IMR-90 (cell line): ENCODE data around the gene SPAG9. TPM values are rescaled to one million over a fixed set of nuclear protein-coding genes. Genes with fewer than 3 reads are reported as not detected.

ENCODE experiments used
- ATAC-seq: fragments of 200-7000 bp; cut with Tn5 transposase; 2 replicates; pipeline ENCODE4 v1.9.1; 2020; ENCODE audit warnings: low read depth, mild to moderate bottlenecking, moderate library complexity
- BruUV-seq: library from RNA; stranded (reverse); fragments of 400-500 nt; replicated peaks from 2 replicates; lab custom pipeline; 2021; lab: Mats Ljungman, UMichigan
- CTCF ChIA-PET: fragments of 300-600 bp; formaldehyde crosslinking; extraction: SDS; loops from one replicate; lab custom pipeline; 2021; ENCODE audit warnings: antibody characterized with exemption; lab: Yijun Ruan, JAX
- POLR2A ChIA-PET: fragments of 300-600 bp; sonication (Branson Sonifier 250); formaldehyde crosslinking; loops from one replicate; lab custom pipeline; 2022; ENCODE audit warnings: antibody characterized with exemption; ENCODE audit not compliant: unreplicated experiment; lab: Charles Lee
- DNase-seq: peaks from one replicate; pipeline ENCODE4 v3.0.0; 2013
- H2AFZ ChIP-seq: replicated peaks from 2 replicates; pipeline ENCODE3; 2013; ENCODE audit warnings: low read length, mild to moderate bottlenecking; ENCODE audit not compliant: poor library complexity
- H2AK5ac ChIP-seq: 2 replicates; pipeline ENCODE4 v1.6.1; 2013; ENCODE audit warnings: low read depth, low read length, inconsistent platforms
- H2AK9ac ChIP-seq: replicated peaks from 2 replicates; pipeline ENCODE3; 2013; ENCODE audit warnings: mild to moderate bottlenecking, low read depth, low read length, moderate library complexity; ENCODE audit not compliant: poor library complexity
- H2BK120ac ChIP-seq: 2 replicates; pipeline ENCODE4 v1.6.1; 2013; ENCODE audit warnings: low read depth, low read length, inconsistent platforms
- H2BK15ac ChIP-seq: 3 replicates; pipeline ENCODE4 v1.6.1; 2013; ENCODE audit warnings: low read depth, low read length, inconsistent platforms
- H2BK20ac ChIP-seq: 2 replicates; pipeline ENCODE4 v1.6.1; 2013; ENCODE audit warnings: low read depth, mild to moderate bottlenecking, inconsistent platforms, low read length, moderate library complexity
- H2BK5ac ChIP-seq: 2 replicates; pipeline ENCODE4 v1.6.1; 2013; ENCODE audit warnings: mild to moderate bottlenecking, low read depth, low read length, inconsistent platforms; ENCODE audit not compliant: poor library complexity, severe bottlenecking
- H3K14ac ChIP-seq: replicated peaks from 2 replicates; pipeline ENCODE4 v1.6.1; 2013; ENCODE audit warnings: low read depth, low read length, inconsistent platforms
- H3K18ac ChIP-seq: 2 replicates; pipeline ENCODE4 v1.6.1; 2013; ENCODE audit warnings: low read depth, low read length, control low read depth
- H3K23ac ChIP-seq: 2 replicates; pipeline ENCODE4 v1.6.1; 2013; ENCODE audit warnings: low read depth, low read length, inconsistent platforms
- H3K27ac ChIP-seq: 2 replicates; pipeline ENCODE4 v1.5.1; 2013; ENCODE audit warnings: mild to moderate bottlenecking, control low read depth, low read length; ENCODE audit not compliant: insufficient read depth
- H3K27me3 ChIP-seq: 2 replicates; pipeline ENCODE4 v1.6.1; 2013; ENCODE audit warnings: low read length; ENCODE audit not compliant: control insufficient read depth, insufficient read depth
- H3K36me3 ChIP-seq: 2 replicates; pipeline ENCODE4 v1.6.1; 2013; ENCODE audit warnings: low read length, mixed read lengths; ENCODE audit not compliant: control insufficient read depth, insufficient read depth
- H3K4ac ChIP-seq: 2 replicates; pipeline ENCODE4 v1.6.1; 2013; ENCODE audit warnings: low read depth, low read length, inconsistent platforms
- H3K4me1 ChIP-seq: 2 replicates; pipeline ENCODE4 v1.6.1; 2013; ENCODE audit warnings: low read length, mixed read lengths; ENCODE audit not compliant: control insufficient read depth, insufficient read depth
- H3K4me2 ChIP-seq: 2 replicates; pipeline ENCODE4 v1.6.1; 2013; ENCODE audit warnings: low read depth, mild to moderate bottlenecking, control low read depth, low read length, moderate library complexity
- H3K4me3 ChIP-seq: 2 replicates; pipeline ENCODE4 v1.5.1; 2013; ENCODE audit warnings: low read depth, mild to moderate bottlenecking, control low read depth, low read length, moderate library complexity; ENCODE audit not compliant: insufficient read depth
- H3K56ac ChIP-seq: 2 replicates; pipeline ENCODE4 v1.6.1; 2013; ENCODE audit warnings: low read length, inconsistent platforms; ENCODE audit not compliant: insufficient read depth; ENCODE audit errors: extremely low read depth
- H3K79me1 ChIP-seq, 2 experiments: 2 replicates each; pipeline ENCODE4 v1.6.1; 2013; ENCODE audit warnings: low read length in 2 of 2, inconsistent platforms in 1 of 2, low read depth in 1 of 2
- H3K9ac ChIP-seq: 2 replicates; pipeline ENCODE4 v1.6.1; 2013; ENCODE audit warnings: low read depth, low read length, control low read depth
- H3K9me1 ChIP-seq: 2 replicates; pipeline ENCODE4 v1.6.1; 2013; ENCODE audit warnings: low read length, inconsistent platforms; ENCODE audit not compliant: insufficient read depth
- H3K9me3 ChIP-seq: 2 replicates; pipeline ENCODE4 v1.6.1; 2013; ENCODE audit warnings: low read length; ENCODE audit not compliant: control insufficient read depth, insufficient read depth
- H4K20me1 ChIP-seq: 2 replicates; pipeline ENCODE4 v1.6.1; 2013; ENCODE audit warnings: low read length, inconsistent platforms; ENCODE audit not compliant: insufficient read depth
- H4K5ac ChIP-seq: 2 replicates; pipeline ENCODE4 v1.6.1; 2013; ENCODE audit warnings: mild to moderate bottlenecking, low read depth, low read length, control low read depth
- H4K8ac ChIP-seq, 2 experiments: 2 replicates each; pipeline ENCODE4 v1.6.1; 2013; ENCODE audit warnings: low read depth in 2 of 2, low read length in 2 of 2, control low read depth in 1 of 2, inconsistent platforms in 1 of 2
- H4K91ac ChIP-seq: 2 replicates; pipeline ENCODE4 v1.6.1; 2013; ENCODE audit warnings: low read depth, low read length, inconsistent platforms; ENCODE audit not compliant: insufficient read depth
- POLR2A ChIP-seq: IDR thresholded peaks from 2 replicates; pipeline ENCODE4 v1.6.1; 2012; ENCODE audit warnings: mild to moderate bottlenecking, low read depth, low read length
- WGBS, 2 experiments: methylation state at CpG; one replicate each; pipeline versions ENCODE4 v1.1.5 to v1.1.7; 2013; ENCODE audit warnings: missing lambda C conversion rate in 2 of 2; ENCODE audit not compliant: insufficient read length in 1 of 2; ENCODE audit errors: extremely low coverage in 2 of 2; 5-methylcytosine and 5-hydroxymethylcytosine counted together
- dilution Hi-C: fragments of 300-500 bp; cut with HindIII; formaldehyde crosslinking; loops from one replicate; pipeline ENCODE4 v1.14.3; 2018; ENCODE audit warnings: low sequenced_read_pairs; ENCODE audit not compliant: unreplicated experiment
- in situ Hi-C: fragments of 300-500 bp; cut with MboI; formaldehyde crosslinking; loops from 3 replicates; pipeline ENCODE4 v1.14.3; 2019; ENCODE audit warnings: low sequenced_read_pairs, inconsistent platforms, mixed read lengths
- intact Hi-C: fragments of 100-400 bp; cut with micrococcal nuclease; formaldehyde crosslinking; loops from 2 replicates; pipeline ENCODE4 v1.10.0; 2022
- polyA plus RNA-seq, 3 experiments: library from polyadenylated mRNA; depleted of rRNA; stranded (reverse); fragments of >200 nt; gene quantifications; 2 replicates each; pipeline ENCODE4 v1.2.3, GENCODE V29; 2012; ENCODE audit warnings: low replicate concordance in 1 of 3
- total RNA-seq: library from RNA; depleted of rRNA; stranded (reverse); fragments of >200 nt; gene quantifications from 2 replicates; pipeline ENCODE4 v1.2.3, GENCODE V29; 2012

SPAG9 gene
- total and polyA plus RNA-seq, 2 of the 4 experiments (the other 2 are of a cell fraction) = 26.7 to 75.5 TPM

DNA sequence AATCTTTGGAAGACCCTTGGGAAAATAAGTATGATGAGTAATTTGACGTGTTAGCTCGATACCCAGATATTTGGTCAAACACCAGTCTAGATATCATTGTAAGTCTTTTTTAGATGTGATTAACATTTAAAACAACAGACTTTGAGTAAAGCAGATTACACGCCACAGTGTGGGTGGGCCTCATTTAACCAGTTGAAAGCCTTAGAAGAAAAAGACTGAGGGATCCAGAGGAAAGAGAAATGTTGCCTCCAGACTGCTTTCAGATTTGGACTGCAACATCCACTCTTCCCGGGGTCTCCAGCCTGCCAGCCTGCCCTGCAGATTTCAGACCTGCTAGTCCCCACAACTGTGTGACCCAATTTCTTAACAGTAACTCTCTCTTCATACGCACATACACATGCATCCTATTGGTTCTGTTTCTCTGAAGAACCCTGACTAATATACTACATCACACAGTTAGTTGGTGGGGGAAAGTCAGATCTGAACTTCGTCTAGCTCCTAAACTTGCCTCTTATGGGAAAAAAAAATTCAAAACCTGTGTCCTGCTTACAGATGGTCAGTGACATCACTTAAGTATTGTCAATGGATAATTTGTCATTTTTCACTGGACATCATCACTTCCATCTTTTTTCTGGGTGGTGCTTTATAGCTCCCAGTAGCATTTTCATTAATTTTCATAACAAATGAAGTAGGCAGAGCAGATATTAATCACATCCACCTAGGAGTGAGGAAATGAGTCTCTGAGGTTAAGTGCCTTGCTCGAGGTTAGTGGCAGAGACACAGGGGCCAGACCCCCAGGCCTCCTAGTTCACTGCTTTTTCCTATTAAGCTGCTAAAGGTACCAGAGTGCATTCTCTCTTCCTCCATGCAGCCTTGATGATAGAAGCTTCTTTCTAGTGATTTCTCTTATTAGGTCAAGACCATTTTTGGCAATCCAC is 146.8 kb downstream of the SPAG9 start:
- intact Hi-C loops (no loop called here), in situ Hi-C loops (no loop called here), dilution Hi-C loops (no loop called here)
- no peak for TF ChIP-seq POLR2A
- 100% methylated on average over 1 of the region's 7 CpGs; no CpG with 5 or more reads in 1 of the 2 experiments for WGBS, 2 experiments
- Histone ChIP-seq H4K91ac (no peak overlapping the region), H3K56ac (no peak overlapping the region), H3K4me3 (no peak overlapping the region), H3K27ac (no peak overlapping the region), H3K36me3 (peaks cover 20% of the 10 kb centered on the region), H3K23ac (no peak overlapping the region), H2BK20ac (no peak overlapping the region), H3K9ac (no peak overlapping the region), H3K4ac (no peak overlapping the region), H3K9me1 (peaks cover 3% of the 10 kb centered on the region; the same call in 1 of the 2 replicates), H4K8ac (no peak overlapping the region), H4K20me1 (no peaks in the 10 kb centered on the region), H3K14ac (no peak overlapping the region), H3K9me3 (no peaks in the 10 kb centered on the region), H3K18ac (no peak overlapping the region), H3K4me1 (no peaks in the 10 kb centered on the region), H3K79me1 (peaks cover 0 to 3% of the 10 kb centered on the region in 2 experiments; a peak in 2 of 4 replicates), H3K27me3 (no peaks in the 10 kb centered on the region), H2BK120ac (no peak overlapping the region), H4K5ac (no peak overlapping the region), H2BK15ac (no peak overlapping the region), H2AK9ac (no peak overlapping the region), H3K4me2 (no peak overlapping the region), H2AK5ac (no peak overlapping the region), H2BK5ac (no peak overlapping the region), H2AFZ (no peak overlapping the region)
- ATAC-seq = no peak
- no peak for DNase-seq
- POLR2A ChIA-PET = no interaction called here
- no TSS peak for BruUV-seq
- CTCF ChIA-PET = interaction anchor here (0.7 kb wide), 1 partner anchor 72 kb away, joined by 3 read pairs; no protein-coding TSS in a partner anchor
